ENCODE data around the gene HPCA.

Gene HPCA

GRCh38 chr1:32886004-32886827, at the start of gene HPCA:
Gene HPCA, plus strand, starts transcription at chr1:32886491. Its CDS starts 2,408 bp downstream, at chr1:32888899.
- Histone ChIP-seq H3K27me3 (replicated peaks; ENCODE audit: control insufficient read depth, insufficient read depth, low read length) (peaks cover 53% of the 10 kb centered on the region), H3K9me3 (ENCODE audit: control insufficient read depth, low read length) (no peaks in the 10 kb centered on the region), H3K36me3 (ENCODE audit: control insufficient read depth, insufficient read depth, low read length, severe bottlenecking) (no peaks in the 10 kb centered on the region), H3K4me1 (ENCODE audit: control insufficient read depth, insufficient read depth, low read length) (no peaks in the 10 kb centered on the region), H3K4me3 (ENCODE audit: low read length) (no peak within 1 kb of the TSS), H3K9ac (ENCODE audit: low read length) (no peak within 1 kb of the TSS)
- peak; percentile 74 for DNase-seq (ENCODE audit: low read depth)

GRCh38 chr1:32848354-32849063, 37.8 kb upstream of the HPCA start:
- Histone ChIP-seq H3K4me1 (ENCODE audit: control insufficient read depth, insufficient read depth, low read length) (no peaks in the 10 kb centered on the region), H3K9ac (ENCODE audit: low read length) (no peak overlapping the region), H3K36me3 (ENCODE audit: control insufficient read depth, insufficient read depth, low read length, severe bottlenecking) (peaks cover 35% of the 10 kb centered on the region), H3K9me3 (ENCODE audit: control insufficient read depth, low read length) (no peaks in the 10 kb centered on the region), H3K27me3 (replicated peaks; ENCODE audit: control insufficient read depth, insufficient read depth, low read length) (no peaks in the 10 kb centered on the region), H3K4me3 (ENCODE audit: low read length) (no peak overlapping the region)
- DNase-seq (ENCODE audit: low read depth), result no peak

- Histone ChIP-seq H3K9me3 (ENCODE audit: control insufficient read depth, low read length) (no peaks in the 10 kb centered on the region), H3K9ac (ENCODE audit: low read length) (no peak overlapping the region), H3K27me3 (replicated peaks; ENCODE audit: control insufficient read depth, insufficient read depth, low read length) (no peaks in the 10 kb centered on the region), H3K4me3 (ENCODE audit: low read length) (no peak overlapping the region), H3K4me1 (ENCODE audit: control insufficient read depth, insufficient read depth, low read length) (no peaks in the 10 kb centered on the region), H3K36me3 (ENCODE audit: control insufficient read depth, insufficient read depth, low read length, severe bottlenecking) (peaks cover 60% of the 10 kb centered on the region)
- DNase-seq (ENCODE audit: low read depth), result no peak
These were observed 30.3 kb upstream of the HPCA start for GRCh38 chr1:32855861-32856617.

GRCh38 chr1:32858136-32858535, 28.2 kb upstream of the HPCA start:
- no peak for DNase-seq (ENCODE audit: low read depth)
- Histone ChIP-seq H3K9me3 (ENCODE audit: control insufficient read depth, low read length) (no peaks in the 10 kb centered on the region), H3K4me3 (ENCODE audit: low read length) (no peak overlapping the region), H3K4me1 (ENCODE audit: control insufficient read depth, insufficient read depth, low read length) (peaks cover 6% of the 10 kb centered on the region), H3K27me3 (replicated peaks; ENCODE audit: control insufficient read depth, insufficient read depth, low read length) (no peaks in the 10 kb centered on the region), H3K36me3 (ENCODE audit: control insufficient read depth, insufficient read depth, low read length, severe bottlenecking) (peaks cover 55% of the 10 kb centered on the region), H3K9ac (ENCODE audit: low read length) (no peak overlapping the region)

- no peak for DNase-seq (ENCODE audit: low read depth)
- Histone ChIP-seq H3K4me1 (ENCODE audit: control insufficient read depth, insufficient read depth, low read length) (peaks cover 6% of the 10 kb centered on the region), H3K27me3 (replicated peaks; ENCODE audit: control insufficient read depth, insufficient read depth, low read length) (no peaks in the 10 kb centered on the region), H3K9ac (ENCODE audit: low read length) (no peak overlapping the region), H3K36me3 (ENCODE audit: control insufficient read depth, insufficient read depth, low read length, severe bottlenecking) (peaks cover 49% of the 10 kb centered on the region), H3K4me3 (ENCODE audit: low read length) (no peak overlapping the region), H3K9me3 (ENCODE audit: control insufficient read depth, low read length) (no peaks in the 10 kb centered on the region)
These were observed 27.5 kb upstream of the HPCA start for GRCh38 chr1:32858791-32859190.

- no peak overlapping the region for H3K9ac ChIP-seq (ENCODE audit: low read length)
- peaks cover 38% of the 10 kb centered on the region for H3K36me3 ChIP-seq (ENCODE audit: control insufficient read depth, insufficient read depth, low read length, severe bottlenecking)
- DNase-seq (ENCODE audit: low read depth), result no peak
These were observed 26.4 kb upstream of the HPCA start for GRCh38 chr1:32859915-32860314.

GRCh38 chr1:32860566-32860965, 25.7 kb upstream of the HPCA start:
- H3K9me3 ChIP-seq (ENCODE audit: control insufficient read depth, low read length), result no peaks in the 10 kb centered on the region
- no peaks in the 10 kb centered on the region for H3K27me3 ChIP-seq (replicated peaks; ENCODE audit: control insufficient read depth, insufficient read depth, low read length)
- no peak for DNase-seq (ENCODE audit: low read depth)
- no peak overlapping the region for H3K9ac ChIP-seq (ENCODE audit: low read length)
- H3K36me3 ChIP-seq (ENCODE audit: control insufficient read depth, insufficient read depth, low read length, severe bottlenecking), result peaks cover 31% of the 10 kb centered on the region
- H3K4me1 ChIP-seq (ENCODE audit: control insufficient read depth, insufficient read depth, low read length), result peaks cover 6% of the 10 kb centered on the region
- H3K4me3 ChIP-seq (ENCODE audit: low read length), result no peak overlapping the region

More at GRCh38 chr1:32859915-32860314, 26.4 kb upstream of the HPCA start:
- Histone ChIP-seq H3K9me3 (ENCODE audit: control insufficient read depth, low read length) (no peaks in the 10 kb centered on the region), H3K4me1 (ENCODE audit: control insufficient read depth, insufficient read depth, low read length) (peaks cover 6% of the 10 kb centered on the region), H3K27me3 (replicated peaks; ENCODE audit: control insufficient read depth, insufficient read depth, low read length) (no peaks in the 10 kb centered on the region), H3K4me3 (ENCODE audit: low read length) (no peak overlapping the region)

- Histone ChIP-seq H3K27me3 (replicated peaks; ENCODE audit: control insufficient read depth, insufficient read depth, low read length) (no peaks in the 10 kb centered on the region), H3K4me1 (ENCODE audit: control insufficient read depth, insufficient read depth, low read length) (peaks cover 6% of the 10 kb centered on the region), H3K9ac (ENCODE audit: low read length) (no peak overlapping the region), H3K36me3 (ENCODE audit: control insufficient read depth, insufficient read depth, low read length, severe bottlenecking) (peaks cover 16% of the 10 kb centered on the region), H3K9me3 (ENCODE audit: control insufficient read depth, low read length) (no peaks in the 10 kb centered on the region), H3K4me3 (ENCODE audit: low read length) (no peak overlapping the region)
- DNase-seq (ENCODE audit: low read depth), result peak; percentile 31
These were observed 24.2 kb upstream of the HPCA start for GRCh38 chr1:32861904-32862695.

GRCh38 chr1:32863218-32863880, 22.9 kb upstream of the HPCA start:
- Histone ChIP-seq H3K9me3 (ENCODE audit: control insufficient read depth, low read length) (no peaks in the 10 kb centered on the region), H3K4me3 (ENCODE audit: low read length) (no peak overlapping the region), H3K4me1 (ENCODE audit: control insufficient read depth, insufficient read depth, low read length) (peaks cover 6% of the 10 kb centered on the region), H3K27me3 (replicated peaks; ENCODE audit: control insufficient read depth, insufficient read depth, low read length) (no peaks in the 10 kb centered on the region), H3K36me3 (ENCODE audit: control insufficient read depth, insufficient read depth, low read length, severe bottlenecking) (peaks cover 4% of the 10 kb centered on the region), H3K9ac (ENCODE audit: low read length) (no peak overlapping the region)
- DNase-seq (ENCODE audit: low read depth), result no peak

- Histone ChIP-seq H3K4me3 (ENCODE audit: low read length) (no peak overlapping the region), H3K9ac (ENCODE audit: low read length) (no peak overlapping the region), H3K4me1 (ENCODE audit: control insufficient read depth, insufficient read depth, low read length) (peaks cover 6% of the 10 kb centered on the region), H3K9me3 (ENCODE audit: control insufficient read depth, low read length) (no peaks in the 10 kb centered on the region), H3K36me3 (ENCODE audit: control insufficient read depth, insufficient read depth, low read length, severe bottlenecking) (no peaks in the 10 kb centered on the region), H3K27me3 (replicated peaks; ENCODE audit: control insufficient read depth, insufficient read depth, low read length) (no peaks in the 10 kb centered on the region)
- no peak for DNase-seq (ENCODE audit: low read depth)
These were observed 22.4 kb upstream of the HPCA start for GRCh38 chr1:32863881-32864245.
